ENCODE measurements around the gene FAM83G.
"Not testable (repeated sequence)": the region's sequence is repeated elsewhere in the genome, so short reads cannot be mapped to it uniquely, and the experiment has no call there.

Gene FAM83G

DNA sequence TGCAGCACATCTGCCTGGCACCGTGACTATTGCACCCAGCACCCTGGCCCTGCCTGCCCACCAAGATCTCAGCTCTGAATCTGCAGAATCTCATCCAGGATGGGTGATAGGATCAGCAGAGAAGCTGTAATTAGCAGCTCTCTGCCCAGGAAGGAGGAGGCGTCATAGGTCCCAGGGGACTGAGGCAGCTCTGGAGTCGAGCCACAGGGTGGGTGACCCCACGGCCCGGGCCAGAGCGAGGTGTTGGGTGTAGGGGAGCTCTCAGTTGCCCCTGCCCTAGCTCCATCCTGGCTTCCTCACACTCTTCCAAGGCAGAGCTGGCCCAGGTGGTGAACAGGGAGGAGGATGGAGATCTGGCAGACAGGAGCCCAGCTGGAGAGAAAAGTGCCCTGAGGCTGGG, 18.2 kb upstream of the FAM83G start:
- DNase-seq (ENCODE audit: low read depth) = no peak

DNA sequence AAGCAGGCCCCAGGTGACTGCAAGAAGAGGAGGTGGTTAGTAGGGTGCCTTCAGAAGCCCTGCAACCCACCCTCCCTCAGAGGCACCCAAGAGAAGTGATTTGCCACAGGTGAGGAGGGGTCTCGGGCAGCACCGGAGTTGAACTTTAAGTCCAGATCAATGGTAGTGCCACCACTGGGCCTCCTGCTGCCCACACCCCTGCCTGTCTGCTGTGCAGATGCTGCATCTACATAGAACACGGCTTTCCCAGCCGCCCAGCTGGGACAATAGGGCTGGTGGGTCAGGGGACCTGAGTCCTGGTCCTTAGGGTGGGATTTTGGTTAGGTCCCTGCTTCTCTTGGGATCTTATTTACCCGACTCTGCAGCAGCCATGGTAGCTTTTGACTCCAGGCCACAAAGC, 17.6 kb upstream of the FAM83G start:
- no peak for DNase-seq (ENCODE audit: low read depth)

DNA sequence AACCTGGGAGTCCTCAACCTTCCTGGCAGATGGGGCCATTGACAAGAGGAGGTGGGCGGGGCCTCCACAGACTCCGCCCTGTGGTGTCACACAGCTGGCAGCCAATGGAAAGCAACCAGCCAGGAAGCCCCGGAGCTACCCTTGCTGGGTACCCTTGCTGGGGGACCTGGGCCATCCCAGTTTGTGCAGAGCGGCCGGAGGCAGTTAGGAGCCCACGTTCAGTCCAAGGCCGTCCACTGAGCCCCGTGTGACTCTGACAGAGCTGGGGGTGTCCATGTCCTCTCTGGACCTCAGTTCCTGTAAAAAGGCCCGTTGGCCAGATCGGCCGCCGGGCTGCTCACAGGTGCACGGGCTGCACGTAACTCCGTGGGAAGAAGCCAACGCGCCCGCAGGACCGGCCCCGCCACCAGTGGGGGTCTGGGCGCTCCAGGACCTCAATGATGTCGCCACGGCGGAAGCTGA, 17.1 kb upstream of the FAM83G start:
- DNase-seq (ENCODE audit: low read depth) = no peak

DNA sequence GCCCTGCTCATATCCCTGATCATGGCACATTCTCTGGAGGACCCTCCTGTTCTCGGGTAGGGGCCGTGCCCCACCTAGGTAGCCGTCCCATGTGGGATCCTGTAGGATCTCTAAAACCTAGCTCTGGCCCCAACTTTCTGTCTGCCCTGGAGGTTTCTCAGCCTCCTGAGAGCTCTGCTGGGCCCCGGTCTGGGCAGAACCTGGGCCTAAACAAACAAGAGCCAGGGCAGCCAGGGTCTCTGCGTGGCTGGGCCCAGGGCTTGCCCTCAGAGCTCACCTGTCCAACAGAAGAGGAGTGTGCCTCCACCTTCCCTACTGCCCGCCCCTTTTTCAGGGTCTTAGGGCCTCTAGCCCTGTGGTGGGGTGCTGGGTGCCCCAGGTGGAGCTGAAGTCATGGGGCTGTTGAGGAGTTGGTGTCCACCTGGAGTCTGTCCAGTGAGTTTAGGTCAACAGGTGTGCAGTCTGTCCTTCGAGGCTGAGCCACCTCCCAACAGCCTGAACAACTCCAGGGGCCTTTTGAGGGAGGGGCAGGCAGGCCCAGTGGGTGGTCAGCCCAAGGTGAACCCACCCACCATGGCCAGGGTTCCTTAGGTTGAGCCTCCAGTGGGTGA, 16.6 kb upstream of the FAM83G start:
- not testable (repeated sequence) for DNase-seq (ENCODE audit: low read depth)

DNA sequence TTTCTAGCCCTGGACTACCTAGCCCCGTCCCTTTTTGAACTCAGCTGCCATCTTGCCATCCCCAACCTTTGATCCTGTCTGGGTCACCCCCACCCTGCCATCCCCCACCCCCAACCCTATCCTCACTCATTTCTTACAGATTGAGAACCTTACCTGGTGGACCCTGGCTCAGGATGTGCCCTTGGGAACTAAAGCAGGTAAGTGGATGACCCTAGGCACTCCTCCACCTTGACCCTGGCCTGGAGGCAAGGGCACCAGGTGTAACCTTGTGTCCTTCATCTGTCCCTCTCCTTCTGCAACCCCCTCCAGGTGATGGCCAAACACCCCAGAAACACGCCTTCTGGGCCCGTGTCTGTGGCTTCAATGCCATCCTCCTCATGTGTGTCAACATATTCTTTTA, 15.5 kb upstream of the FAM83G start:
- no peak for DNase-seq (ENCODE audit: low read depth)

DNA sequence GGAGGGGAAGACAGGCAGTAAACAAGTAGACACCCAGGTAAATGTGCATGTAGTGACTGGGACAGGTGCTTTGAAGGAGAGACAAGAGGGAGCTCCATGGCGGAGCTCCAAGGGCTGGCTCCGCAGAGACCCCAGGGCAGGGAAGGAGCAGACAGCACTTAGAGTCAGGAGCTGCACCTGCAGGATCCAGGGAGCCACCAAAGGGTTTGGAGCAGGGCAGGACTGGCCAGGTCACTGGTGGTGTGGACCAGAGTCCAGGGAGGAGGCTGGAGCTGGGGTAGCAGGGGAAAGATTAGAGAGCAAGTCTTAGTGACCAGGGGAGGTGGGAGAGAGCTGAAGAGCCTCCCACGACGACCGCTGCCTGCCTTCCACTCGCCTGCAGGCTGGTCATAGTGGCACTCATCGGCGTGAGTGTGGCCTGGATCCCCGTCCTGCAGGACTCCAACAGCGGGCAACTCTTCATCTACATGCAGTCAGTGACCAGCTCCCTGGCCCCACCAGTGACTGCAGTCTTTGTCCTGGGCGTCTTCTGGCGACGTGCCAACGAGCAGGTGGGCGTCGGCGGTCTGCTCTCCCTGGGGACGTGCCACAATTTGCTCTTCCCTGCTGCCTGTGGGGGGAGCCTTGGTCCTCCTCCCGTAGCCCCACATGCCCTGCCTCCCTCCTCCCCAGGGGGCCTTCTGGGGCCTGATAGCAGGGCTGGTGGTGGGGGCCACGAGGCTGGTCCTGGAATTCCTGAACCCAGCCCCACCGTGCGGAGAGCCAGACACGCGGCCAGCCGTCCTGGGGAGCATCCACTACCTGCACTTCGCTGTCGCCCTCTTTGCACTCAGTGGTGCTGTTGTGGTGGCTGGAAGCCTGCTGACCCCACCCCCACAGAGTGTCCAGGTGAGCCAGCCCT, 14.7 kb upstream of the FAM83G start:
- DNase-seq (ENCODE audit: low read depth) = no peak

DNA sequence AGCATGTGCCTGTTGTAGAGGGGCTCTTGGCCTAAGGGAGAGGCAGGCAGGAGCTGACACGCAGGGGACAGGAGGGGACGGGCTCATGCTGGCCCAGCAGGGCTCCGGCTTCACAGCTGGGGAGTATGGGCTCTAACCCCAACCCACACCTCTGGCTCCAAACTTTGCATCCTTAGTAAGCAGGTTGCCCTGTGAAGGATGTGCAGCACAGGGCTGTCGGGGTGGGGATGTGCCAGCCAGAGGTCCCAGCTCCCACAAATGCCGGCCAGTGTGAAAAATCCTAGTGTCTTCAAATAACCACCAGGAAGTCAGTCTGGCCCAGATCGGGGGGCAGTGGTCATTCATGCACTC, 14.0 kb upstream of the FAM83G start:
- no peak for DNase-seq (ENCODE audit: low read depth)

DNA sequence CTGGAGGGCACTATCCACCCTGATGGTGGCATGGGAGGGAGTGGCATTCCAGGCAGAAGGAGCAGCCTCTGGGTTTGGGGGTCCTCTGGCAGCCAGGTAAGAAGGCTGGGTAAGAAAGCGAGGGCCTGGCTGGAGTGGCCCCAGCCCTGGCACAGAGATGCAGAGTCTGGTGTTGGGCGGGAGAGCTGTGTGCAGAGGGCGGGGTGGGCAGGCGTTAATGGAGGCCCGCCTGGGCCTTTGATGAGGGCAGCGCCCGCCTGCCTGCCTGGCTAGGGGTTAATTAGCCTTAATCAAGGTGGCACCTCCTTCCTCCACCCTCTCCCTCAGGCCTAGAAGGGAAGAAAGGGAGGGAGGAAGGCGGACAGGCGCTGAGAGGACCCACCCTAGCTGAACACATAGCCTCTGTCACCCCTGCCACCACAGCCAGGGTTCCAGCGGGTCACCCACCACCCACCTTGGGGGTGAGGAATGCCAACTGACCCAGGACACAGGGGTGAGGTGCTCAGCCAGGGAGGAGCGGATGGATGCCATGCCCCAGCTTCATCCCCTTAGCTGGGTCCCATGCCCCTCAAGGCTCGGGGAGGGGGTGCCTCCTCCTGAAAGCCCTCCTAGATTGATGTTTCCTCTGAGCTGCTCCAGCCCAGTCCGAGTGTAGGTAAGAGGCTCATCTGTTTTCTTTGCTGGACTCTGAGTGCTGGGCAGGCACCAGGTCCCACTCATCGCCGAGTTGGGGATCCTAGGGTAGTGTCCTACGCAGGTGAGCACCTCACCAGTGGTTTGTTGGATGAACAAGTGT, 13.4 kb upstream of the FAM83G start:
- DNase-seq (ENCODE audit: low read depth) = no peak

DNA sequence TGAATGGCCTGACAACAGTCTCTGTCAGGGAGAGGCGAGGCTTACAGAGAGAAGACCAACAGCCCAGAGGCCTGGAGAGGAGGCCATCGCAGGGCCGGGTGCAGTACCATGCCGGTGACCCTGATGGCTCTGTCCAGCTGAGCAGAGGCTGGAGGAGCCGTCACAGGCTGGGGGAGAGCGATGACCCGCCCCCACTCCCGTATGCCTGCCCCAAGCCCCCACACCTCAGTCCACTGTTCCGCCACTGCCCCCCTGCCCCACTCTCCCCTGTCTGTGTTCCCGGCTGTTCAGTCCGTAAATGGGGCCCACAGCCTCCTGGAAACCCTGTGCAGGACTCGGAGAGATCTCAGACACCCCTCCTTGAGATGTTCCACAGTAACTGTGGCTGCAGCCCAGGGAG, 12.8 kb upstream of the FAM83G start:
- DNase-seq (ENCODE audit: low read depth) = no peak

DNA sequence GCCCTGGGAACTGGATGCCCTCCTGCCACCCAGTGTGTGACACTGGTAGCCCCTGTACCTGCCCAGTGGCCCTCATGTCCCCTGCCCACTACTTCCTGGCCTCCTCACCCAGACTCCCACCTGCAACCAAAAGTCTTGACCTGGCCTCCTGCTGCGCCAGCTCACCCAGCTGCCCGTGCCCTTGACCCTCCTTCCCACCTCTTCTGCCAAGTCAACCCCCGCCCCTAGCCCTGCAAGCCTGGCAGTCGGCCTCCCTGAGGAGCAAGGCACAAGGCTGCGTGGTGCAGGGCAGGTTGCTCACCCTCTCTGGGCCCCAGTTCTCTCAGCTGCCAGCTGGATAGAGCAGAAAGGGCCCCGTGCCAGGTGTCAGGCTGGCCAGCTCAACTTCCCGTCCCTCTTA, 12.3 kb upstream of the FAM83G start:
- no peak for DNase-seq (ENCODE audit: low read depth)

DNA sequence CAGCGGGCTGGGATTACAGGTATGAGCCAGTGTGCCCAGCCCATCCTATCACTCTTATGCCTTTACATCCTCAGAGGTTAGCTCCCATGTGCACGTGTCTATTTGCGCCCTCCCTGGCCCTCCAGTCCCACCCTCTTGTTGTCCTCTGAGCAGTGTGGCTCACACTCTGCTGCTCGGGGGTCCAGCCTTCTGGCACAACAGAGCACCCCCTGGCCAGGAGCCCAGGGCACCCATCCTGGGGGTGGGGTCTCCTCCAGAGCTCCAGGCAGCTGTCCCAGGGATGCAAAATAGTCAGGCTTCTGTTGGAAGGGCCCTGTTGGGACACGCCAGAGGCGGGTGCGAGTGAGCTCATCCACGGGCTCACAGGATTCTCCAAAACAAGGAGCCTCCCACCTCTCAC, 11.7 kb upstream of the FAM83G start:
- DNase-seq (ENCODE audit: low read depth) = no peak

DNA sequence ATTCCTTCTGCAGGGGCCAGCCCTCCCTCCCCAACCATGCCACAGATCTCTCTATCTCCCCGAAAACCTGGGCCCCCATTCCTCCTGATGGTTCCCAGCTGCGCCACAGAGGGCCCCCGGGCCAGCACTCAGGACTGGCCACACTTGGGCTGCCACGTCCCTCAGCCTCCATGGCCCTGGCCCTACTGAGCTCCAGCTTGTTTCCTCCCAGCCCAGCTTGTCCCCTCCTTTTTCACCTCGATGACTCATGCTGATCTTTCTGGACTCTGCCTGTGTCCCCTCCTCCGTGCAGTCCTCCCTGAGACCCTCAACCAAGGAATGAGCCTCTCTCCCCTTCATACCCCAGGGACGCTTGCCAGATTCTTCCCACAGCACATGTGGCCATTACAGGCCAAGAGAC, 10.9 kb upstream of the FAM83G start:
- no peak for DNase-seq (ENCODE audit: low read depth)

DNA sequence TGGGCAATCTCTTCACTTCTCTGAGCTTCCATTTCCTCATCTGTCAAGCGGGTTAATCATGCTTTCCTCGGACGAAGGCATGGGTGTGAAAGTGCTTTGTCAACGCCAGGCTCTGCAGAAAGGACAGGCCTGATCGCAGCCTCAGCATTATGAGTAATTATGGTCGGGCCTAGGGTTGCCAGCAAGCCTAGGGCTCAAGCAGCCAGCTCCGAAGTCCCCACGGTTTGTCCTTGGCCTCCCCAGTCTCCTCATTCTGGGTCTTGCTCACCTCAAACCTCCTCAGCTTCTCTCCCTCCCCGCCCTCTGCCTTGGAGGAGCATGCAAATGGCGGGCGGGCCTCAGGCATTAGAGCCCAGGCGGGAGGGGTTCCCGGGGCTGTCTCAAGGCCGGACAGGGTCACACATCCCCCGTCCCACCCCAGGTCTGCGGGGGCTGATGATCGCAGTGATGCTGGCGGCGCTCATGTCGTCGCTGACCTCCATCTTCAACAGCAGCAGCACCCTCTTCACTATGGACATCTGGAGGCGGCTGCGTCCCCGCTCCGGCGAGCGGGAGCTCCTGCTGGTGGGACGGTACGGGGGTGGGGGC, 10.2 kb upstream of the FAM83G start:
- DNase-seq (ENCODE audit: low read depth) = no peak

DNA sequence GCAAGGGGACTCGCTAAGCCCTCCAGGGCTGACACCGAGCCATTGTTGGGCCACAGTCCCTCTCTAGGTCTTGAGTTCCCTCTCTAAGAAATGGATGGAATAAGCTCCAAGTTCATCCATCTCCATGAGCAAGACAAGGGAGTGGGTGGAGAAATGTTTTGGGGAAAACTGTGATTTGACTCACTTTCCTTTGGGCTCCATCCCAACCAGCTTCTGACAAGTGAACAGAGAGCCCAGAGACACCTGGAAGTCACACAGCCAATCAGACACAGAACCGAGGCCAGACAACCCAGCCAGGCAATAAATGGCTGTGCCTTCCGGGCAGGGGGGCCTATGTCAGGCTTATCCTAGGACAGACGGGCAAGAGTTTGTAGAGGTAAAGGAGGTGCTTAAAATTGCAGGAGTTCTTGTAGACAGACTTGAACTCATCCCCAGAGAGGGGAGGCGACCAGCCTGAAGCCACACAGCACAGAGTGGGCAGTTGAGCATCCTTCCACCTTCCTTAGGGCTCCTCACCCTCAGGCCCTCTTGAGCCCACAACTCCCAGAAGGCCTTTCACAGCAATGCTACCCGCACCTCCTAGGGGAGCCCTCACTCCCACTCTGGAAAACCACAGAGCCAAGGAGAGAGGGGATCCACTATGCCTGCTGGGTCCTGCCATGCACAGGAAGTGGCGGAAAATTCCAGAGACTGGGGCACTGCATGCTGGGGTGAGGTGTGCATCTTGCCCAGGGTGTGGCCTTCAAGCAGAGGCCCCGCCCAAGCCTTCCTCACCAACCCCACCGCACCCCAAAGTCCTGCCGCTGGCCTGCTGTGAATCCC, 9.5 kb upstream of the FAM83G start:
- no peak for DNase-seq (ENCODE audit: low read depth)

DNA sequence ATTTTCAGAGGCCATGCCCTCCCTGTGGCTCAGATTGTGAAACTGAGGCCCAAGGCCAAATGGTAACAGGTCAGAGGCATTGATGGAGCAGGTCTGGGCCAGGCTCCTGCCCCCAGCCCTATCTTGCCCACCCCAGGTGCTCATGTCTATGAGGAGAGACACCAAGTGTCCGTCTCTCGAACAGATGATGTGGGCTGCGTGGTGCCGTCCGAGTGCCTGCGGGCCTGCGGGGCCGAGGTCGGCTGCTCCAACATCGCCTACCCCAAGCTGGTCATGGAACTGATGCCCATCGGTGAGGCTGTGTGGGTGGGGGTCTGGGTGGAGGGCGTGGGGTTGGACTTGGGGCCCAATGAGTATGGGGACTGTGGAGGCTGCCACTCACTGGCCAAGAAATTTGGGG, 8.7 kb upstream of the FAM83G start:
- no peak for DNase-seq (ENCODE audit: low read depth)

DNA sequence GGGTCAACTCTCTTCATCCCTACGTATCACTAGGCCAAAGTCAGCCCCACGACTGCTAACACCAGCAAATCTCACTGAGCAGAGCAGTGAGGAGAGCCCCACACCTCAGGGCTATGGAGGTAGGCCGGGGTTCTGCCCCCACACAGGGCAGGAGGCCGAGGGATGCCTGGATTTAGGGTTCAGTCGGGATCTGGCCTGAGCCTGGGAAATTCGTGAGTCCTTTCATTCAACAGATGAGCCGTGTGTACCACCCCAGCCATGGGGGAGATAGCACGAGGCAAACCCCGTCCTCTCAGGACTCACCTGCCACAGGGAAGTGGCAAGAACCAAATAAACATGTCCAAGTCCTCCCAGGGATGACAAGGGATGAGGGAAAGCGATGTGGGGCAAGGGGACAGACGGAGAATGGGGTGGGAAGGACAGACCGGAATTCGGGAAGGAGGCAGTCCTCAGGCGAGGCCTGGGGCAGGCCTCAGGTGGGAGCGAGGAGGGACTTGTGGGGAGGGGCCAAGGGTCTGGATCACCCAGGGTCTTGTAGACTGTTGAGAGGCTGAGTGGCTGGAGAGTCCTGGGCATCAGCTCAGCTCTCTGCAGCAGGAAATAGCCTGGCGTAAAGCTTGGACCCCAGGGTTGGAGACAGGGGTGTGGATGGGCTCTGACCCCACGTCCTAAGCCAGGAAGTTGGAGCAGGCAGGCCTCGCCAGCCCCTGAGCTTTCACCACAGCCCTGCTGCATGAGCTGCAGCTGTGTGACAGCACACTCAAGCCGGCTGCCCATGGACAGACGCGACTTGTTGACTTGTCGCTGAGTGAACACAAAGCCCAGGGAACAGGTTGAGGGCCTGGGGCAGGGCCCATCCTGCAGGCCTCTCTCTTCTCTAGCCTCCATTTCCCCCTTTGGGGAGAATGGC, 7.9 kb upstream of the FAM83G start:
- no peak for DNase-seq (ENCODE audit: low read depth)

DNA sequence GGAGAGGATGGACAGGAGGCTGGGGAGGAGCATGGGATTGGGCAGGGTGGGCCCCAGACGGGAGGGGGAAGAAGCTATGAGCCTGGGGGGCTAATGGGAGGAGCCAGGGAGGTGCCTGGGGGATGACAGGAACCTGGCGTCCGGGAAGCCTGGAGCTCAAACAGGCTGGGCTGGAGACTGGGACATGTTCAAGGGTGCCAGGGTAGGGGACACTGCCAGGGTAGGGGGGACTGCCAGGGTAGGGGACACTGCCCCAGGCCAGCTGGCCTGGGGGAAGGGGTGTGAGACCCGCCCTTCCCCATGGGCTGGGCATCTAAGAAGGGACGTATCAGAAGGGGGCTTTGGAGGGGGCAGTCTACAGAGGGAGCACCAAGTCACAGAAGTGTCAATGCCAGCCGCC, 7.0 kb upstream of the FAM83G start:
- DNase-seq (ENCODE audit: low read depth) = no peak

DNA sequence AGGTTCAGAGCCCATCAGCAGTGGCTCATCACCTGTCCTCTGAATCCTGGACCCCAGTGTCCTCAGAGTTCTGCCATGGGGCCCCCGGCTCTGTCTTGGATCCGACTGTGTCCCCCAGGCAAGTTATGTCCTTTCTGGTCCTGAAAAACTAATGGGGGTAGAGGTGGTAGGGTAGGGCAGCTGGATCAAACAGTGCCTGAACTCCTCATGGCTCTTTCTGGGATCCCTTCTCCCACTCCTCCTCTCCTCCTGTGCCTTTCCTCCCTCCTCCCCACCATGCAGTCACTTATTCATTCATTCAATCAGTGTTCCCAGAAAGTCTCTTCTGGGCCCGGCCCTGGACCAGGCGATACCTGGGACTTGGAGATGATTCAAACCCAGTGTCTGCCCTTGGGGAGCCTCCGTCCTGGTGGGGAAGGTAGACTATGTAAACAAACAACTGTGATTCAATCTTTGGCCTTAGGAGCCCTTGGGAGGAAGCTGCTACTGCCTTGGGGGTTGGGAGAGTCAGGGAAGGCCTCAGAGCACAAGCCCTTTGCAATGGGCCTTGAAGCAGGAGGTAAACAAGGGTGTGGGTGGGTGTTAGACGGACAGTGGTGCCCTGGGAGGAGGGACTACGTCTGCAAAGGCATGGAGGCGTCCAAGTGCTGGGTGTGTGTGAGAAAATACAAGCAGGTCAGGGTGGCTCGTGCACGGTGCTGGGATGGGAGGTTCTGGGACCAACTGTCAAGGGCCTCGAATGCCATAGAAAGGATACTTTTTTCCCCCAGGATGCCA, 6.4 kb upstream of the FAM83G start:
- DNase-seq (ENCODE audit: low read depth) = no peak

DNA sequence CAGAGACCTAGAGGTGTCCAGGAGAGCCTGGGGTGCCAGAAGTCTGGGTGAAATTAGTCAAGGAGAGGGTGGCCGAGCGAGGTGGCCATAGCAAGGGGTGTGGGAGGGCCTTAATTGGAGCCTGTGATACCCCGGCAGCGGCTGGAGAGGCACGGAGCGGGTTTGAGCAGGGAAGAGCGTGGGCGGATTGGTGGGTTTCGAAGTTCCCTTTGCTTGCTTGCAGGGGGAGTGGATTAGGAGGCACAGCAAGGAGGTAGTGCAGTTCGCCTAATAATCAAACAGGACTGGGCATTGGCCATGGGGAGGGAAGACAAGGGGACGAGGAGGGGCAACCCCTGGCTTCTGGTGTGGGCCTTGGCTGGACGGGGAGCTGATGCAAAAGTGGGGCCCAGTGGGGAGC, 5.4 kb upstream of the FAM83G start:
- no peak for DNase-seq (ENCODE audit: low read depth)

DNA sequence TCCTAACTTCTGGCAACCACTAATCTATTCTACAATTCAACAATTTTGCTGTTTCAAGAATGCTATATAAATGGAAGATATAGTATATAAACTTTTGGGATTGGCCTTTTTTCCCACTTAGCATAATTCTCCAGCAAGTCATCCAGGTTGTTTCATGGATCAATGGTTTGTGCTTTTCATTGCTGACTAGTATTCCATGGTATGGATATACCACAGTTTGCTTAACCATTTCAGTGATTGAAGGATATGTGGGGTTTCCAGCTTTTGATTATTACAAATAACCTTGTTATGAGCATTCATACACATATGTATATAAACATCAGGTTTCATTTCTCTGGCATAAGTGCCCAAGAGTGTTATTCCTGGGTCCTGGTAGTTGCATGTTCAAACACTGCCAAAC, 2.1 kb upstream of the FAM83G start:
- no peak for DNase-seq (ENCODE audit: low read depth)

Measured in GM04504 (cell line).